Measurements from ENCODE around the gene GPR173. TPM values are rescaled to one million over a fixed set of nuclear protein-coding genes. Genes with fewer than 3 reads are reported as not detected.

GPR173 gene
- total RNA-seq, 1 donor from 2014 or later = 4.8 TPM

DNA sequence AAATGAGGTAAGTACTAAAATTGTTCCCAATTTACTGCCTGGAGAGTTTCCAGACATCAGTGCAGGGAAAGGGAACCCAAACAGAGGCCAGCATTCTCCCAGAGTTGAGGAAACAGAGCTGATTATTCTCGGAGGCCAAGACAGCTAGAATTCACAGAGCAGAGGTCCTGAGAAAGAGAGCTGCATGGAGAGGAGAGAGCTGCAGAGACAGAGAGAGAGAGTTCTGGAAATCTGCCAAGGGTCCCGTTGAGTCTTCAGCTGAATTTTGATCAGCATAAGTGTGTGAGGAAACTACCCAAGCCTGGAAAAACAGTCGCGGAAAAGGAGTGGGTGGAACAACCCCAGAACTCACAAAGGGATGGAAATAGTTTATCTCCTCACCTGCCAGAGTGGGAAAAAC, 43.8 kb upstream of the GPR173 start:
- Histone ChIP-seq H3K27me3 (ENCODE audit: control insufficient read depth, insufficient read depth, low read length) (no peaks in the 10 kb centered on the region), H3K4me3 (ENCODE audit: low read depth, low read length) (no peak overlapping the region), H3K36me3 (ENCODE audit: control insufficient read depth, insufficient read depth, low read length) (no peaks in the 10 kb centered on the region)
- TF ChIP-seq, protein P1, sequence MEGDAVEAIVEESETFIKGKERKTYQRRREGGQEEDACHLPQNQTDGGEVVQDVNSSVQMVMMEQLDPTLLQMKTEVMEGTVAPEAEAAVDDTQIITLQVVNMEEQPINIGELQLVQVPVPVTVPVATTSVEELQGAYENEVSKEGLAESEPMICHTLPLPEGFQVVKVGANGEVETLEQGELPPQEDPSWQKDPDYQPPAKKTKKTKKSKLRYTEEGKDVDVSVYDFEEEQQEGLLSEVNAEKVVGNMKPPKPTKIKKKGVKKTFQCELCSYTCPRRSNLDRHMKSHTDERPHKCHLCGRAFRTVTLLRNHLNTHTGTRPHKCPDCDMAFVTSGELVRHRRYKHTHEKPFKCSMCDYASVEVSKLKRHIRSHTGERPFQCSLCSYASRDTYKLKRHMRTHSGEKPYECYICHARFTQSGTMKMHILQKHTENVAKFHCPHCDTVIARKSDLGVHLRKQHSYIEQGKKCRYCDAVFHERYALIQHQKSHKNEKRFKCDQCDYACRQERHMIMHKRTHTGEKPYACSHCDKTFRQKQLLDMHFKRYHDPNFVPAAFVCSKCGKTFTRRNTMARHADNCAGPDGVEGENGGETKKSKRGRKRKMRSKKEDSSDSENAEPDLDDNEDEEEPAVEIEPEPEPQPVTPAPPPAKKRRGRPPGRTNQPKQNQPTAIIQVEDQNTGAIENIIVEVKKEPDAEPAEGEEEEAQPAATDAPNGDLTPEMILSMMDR (IDR thresholded peaks at IDR 0.05; ENCODE audit: insufficient read depth, low read length, poor library complexity, severe bottlenecking) = no peak
- no peak for DNase-seq (ENCODE audit: low read depth)

DNA sequence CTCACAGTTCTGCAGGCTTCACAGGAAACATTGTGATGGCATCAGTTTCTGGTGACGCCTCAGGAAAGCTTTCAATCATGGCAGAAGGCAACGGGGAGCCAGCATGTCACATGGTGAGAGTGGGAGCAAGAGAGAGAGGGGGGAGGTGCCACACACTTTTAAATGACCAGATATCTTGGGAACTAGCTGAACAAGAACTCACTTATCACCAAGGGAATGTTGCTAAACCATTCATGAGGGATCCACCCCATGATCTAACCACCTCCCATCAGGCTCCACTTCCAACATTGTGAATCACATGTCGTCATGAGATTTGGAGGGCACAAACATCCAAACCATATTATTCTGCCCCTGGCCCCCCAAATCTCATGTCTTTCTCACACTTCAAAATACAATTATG, 43.3 kb upstream of the GPR173 start:
- no peak overlapping the region for H3K4me3 ChIP-seq (ENCODE audit: low read depth, low read length)
- TF ChIP-seq, protein P1 (IDR thresholded peaks at IDR 0.05; ENCODE audit: insufficient read depth, low read length, poor library complexity, severe bottlenecking) = no peak
- no peak for DNase-seq (ENCODE audit: low read depth)
- H3K27me3 ChIP-seq (ENCODE audit: control insufficient read depth, insufficient read depth, low read length) = no peaks in the 10 kb centered on the region
- no peaks in the 10 kb centered on the region for H3K36me3 ChIP-seq (ENCODE audit: control insufficient read depth, insufficient read depth, low read length)

DNA sequence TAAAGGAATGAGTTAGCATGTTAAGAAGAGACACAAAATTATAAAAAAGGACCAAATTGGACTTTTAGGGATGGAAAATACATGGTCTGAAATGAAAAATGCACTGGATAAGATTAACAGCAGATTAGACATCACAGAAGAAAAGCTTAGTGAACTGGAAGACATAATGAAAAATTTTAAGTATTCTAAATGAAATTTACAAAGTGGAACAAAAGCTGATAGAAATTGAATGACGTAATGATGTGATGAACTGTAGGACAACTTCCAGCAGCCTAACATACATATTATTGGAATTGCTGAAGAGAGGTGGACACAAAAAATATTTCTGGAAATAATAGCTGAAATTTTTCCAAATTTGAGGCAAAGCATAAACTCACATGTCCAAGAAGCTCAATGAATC, 39.6 kb upstream of the GPR173 start:
- Histone ChIP-seq H3K4me3 (ENCODE audit: low read depth, low read length) (no peak overlapping the region), H3K27me3 (ENCODE audit: control insufficient read depth, insufficient read depth, low read length) (no peaks in the 10 kb centered on the region), H3K36me3 (ENCODE audit: control insufficient read depth, insufficient read depth, low read length) (no peaks in the 10 kb centered on the region)
- DNase-seq (ENCODE audit: low read depth) = no peak
- TF ChIP-seq, protein P1 (IDR thresholded peaks at IDR 0.05; ENCODE audit: insufficient read depth, low read length, poor library complexity, severe bottlenecking) = no peak

- DNase-seq (ENCODE audit: low read depth) = no peak
- Histone ChIP-seq H3K36me3 (ENCODE audit: control insufficient read depth, insufficient read depth, low read length) (no peaks in the 10 kb centered on the region), H3K27me3 (ENCODE audit: control insufficient read depth, insufficient read depth, low read length) (no peaks in the 10 kb centered on the region), H3K4me3 (ENCODE audit: low read depth, low read length) (no peak overlapping the region)
- TF ChIP-seq, protein P1 (IDR thresholded peaks at IDR 0.05; ENCODE audit: insufficient read depth, low read length, poor library complexity, severe bottlenecking) = no peak
These were observed 35.3 kb upstream of the GPR173 start for GRCh38 chrX:53013291-53013690.

DNA sequence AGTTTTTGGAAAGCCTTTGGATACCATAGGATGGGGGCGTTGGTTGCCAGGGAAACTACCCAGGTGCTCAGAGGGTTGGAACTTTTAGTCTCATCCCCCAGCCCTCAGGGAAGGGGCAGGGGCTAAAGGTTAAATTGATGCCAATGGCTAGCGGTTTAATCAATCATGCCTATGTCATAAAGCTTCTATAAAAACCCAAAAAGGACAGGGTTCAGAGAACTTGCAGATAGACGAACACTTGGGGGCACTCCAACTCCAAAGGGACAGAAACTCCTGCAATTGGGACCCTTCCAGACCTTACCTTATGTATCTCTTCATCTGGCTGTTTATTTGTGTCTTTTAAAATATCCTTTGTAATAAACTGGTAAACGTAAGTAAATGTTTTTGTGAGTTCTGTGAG, 30.0 kb upstream of the GPR173 start:
- no peaks in the 10 kb centered on the region for H3K36me3 ChIP-seq (ENCODE audit: control insufficient read depth, insufficient read depth, low read length)
- H3K4me3 ChIP-seq (ENCODE audit: low read depth, low read length) = no peak overlapping the region
- TF ChIP-seq, protein P1 (IDR thresholded peaks at IDR 0.05; ENCODE audit: insufficient read depth, low read length, poor library complexity, severe bottlenecking) = no peak
- no peak for DNase-seq (ENCODE audit: low read depth)
- peaks cover 5% of the 10 kb centered on the region for H3K27me3 ChIP-seq (ENCODE audit: control insufficient read depth, insufficient read depth, low read length)

GRCh38 chrX:53022381-53022780, 26.2 kb upstream of the GPR173 start:
- Histone ChIP-seq H3K4me3 (ENCODE audit: low read depth, low read length) (no peak overlapping the region), H3K27me3 (ENCODE audit: control insufficient read depth, insufficient read depth, low read length) (peaks cover 5% of the 10 kb centered on the region), H3K36me3 (ENCODE audit: control insufficient read depth, insufficient read depth, low read length) (no peaks in the 10 kb centered on the region)
- TF ChIP-seq, protein P1 (IDR thresholded peaks at IDR 0.05; ENCODE audit: insufficient read depth, low read length, poor library complexity, severe bottlenecking) = no peak
- DNase-seq (ENCODE audit: low read depth) = no peak
